RPMI7951 (cell line): ENCODE data around the gene CR2. TPM values are rescaled to one million over a fixed set of nuclear protein-coding genes. Genes with fewer than 3 reads are reported as not detected.
"Not testable (repeated sequence)": the region's sequence is repeated elsewhere in the genome, so short reads cannot be mapped to it uniquely, and the experiment has no call there.

Experiments
- DNase-seq: peaks from one replicate; pipeline ENCODE4 v3.0.0-alpha.2; 2012; ENCODE audit warnings: low read depth
- total RNA-seq: library from RNA; depleted of rRNA; stranded (reverse); fragments of >200 nt; shearing (Covaris generic); gene quantifications from 2 replicates; pipeline ENCODE4 v1.2.3, GENCODE V29; 2014

CR2 gene
- total RNA-seq, 1 experiment from 2014 or later = not detected

- no peak for DNase-seq
Observed at GRCh38 chr1:207444514-207445217, 9.5 kb upstream of the CR2 start.

GRCh38 chr1:207453710-207454045 lies 450 bp upstream of the CR2 start:
- DNase-seq = no peak

GRCh38 chr1:207455183-207455754 lies 1.1 kb downstream of the CR2 start:
- no peak for DNase-seq

GRCh38 chr1:207458414-207458813 lies 4.3 kb downstream of the CR2 start:
- no peak for DNase-seq

- no peak for DNase-seq
Observed at GRCh38 chr1:207459008-207459407, 4.9 kb downstream of the CR2 start.

GRCh38 chr1:207461649-207462048 lies 7.5 kb downstream of the CR2 start:
- no peak for DNase-seq

DNA sequence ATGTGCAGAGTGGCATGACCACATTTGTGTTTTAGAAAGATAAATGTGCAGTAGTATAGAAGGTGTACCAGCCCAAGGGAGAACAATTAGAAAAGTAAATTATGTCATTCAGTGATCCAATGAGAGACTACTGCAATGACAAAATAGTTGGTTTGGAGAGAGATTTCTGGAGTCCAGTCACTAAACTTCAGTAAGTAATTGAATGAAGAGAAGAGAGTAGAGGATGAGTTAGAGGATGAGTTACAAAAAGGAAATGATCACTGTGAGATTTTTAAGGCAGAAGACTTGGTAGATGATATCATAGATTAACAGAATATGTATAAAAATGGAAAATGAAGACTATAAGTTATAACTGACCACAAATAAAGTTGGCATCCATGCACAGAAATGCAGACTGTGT lies 8.4 kb downstream of the CR2 start:
- no peak for DNase-seq

DNA sequence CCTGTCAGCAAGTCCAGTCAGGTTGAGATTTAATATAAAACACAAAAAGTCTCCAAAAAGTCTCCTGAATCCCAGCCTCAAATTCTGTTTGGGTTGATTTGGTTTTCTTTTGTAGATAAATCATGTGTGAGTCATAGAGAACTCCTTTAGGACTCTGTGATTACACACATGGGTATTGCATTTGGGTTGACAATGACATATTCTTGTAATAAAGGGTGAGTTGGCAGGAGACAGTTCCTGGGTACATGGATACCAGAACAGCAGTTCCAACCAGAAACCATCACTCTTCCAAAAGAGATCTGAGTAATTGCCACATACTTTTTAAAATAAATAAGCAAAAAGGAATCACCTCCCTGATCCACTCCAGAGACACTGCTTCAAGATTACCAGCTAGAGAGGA lies 8.9 kb downstream of the CR2 start:
- DNase-seq = peak; percentile 12

GRCh38 chr1:207463571-207463970 lies 9.4 kb downstream of the CR2 start:
- DNase-seq = no peak

GRCh38 chr1:207470927-207471326 lies 16.8 kb downstream of the CR2 start:
- no peak for DNase-seq

- DNase-seq = no peak
Observed at GRCh38 chr1:207474210-207474609, 20.1 kb downstream of the CR2 start.

GRCh38 chr1:207486198-207486597 lies 32.1 kb downstream of the CR2 start:
- no peak for DNase-seq

DNA sequence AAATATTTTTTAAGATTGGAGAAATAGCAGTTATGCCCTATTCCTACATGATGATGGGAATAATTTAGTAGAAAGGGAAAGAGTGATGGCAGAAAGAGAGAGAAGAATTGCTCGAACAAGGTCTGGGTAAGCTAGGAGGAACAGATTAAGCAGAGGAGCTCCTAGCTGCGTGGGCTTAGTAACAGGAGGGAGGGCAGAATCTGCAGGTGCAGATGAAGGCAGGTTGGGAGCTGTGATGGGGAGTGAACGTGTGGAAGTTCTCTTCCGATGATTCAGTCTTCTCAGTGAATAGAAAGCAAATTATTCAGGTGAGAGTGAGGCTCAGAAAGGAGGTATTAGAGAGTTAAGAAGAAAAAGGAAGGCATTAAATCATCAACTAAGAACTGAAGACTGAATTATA lies 33.5 kb downstream of the CR2 start:
- no peak for DNase-seq

GRCh38 chr1:207493212-207493611 lies 39.1 kb downstream of the CR2 start:
- DNase-seq = no peak

DNA sequence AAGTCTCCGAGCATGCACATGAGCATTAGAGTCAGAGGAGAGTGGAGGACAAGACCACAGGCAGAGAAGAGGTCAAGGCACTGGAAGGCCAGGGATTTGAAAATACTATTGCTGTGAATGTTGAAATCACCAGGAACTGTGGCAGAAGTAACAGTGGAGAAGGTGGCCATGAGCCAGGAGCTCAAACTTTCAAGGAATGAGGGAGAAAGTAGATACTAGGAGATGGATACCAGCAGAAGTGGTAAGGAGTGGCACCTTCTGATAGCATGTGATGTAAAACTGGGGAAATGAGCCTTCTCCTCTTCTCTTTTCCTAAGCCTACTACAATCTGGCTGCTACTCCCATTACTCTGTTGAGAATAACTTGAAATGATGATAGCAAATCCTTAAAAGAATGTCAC lies 40.0 kb downstream of the CR2 start:
- no peak for DNase-seq

- not testable (repeated sequence) for DNase-seq
Observed at GRCh38 chr1:207495281-207495680, 41.2 kb downstream of the CR2 start.

DNA sequence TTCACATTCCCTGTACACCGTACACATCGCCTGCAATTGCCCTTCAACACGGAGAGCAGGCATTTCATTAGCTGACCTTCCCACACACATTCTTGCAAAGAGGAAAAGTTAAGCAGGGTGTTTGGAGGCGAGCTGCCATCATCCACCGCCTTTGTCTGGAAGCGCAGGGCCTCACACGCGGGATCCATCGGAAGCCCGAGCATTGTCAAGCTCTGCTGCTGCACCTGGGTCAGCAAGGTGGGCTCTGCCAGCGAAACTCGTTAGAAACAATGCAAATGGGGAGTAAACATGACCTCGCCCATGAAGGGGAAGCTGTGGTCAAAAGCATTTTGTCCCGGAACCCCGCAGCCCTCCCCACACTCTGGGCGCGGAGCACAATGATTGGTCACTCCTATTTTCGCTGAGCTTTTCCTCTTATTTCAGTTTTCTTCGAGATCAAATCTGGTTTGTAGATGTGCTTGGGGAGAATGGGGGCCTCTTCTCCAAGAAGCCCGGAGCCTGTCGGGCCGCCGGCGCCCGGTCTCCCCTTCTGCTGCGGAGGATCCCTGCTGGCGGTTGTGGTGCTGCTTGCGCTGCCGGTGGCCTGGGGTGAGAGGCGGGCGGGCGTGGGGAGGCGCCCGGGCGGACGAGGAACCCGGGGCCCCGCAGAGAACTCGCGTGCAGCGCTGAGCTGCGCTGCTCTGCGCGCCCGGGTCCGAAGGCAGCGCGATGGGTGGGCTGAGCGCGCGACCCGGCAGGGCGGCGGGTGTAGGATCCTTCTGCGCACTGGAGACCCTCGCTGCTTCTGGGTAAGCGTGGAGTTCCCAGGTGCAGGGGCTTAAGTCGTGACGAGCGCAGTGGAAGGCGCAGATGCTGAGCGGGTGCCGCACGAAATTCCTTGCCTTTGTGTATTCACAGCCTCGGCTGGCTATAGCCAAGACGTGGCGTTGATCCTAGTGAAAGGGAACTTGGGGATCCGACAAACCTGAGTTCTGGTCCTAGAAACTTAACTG lies 42.0 kb downstream of the CR2 start, which contains the start of gene CR1:
TSS of gene CR1 (plus strand) at position 357 of the 992 bp plus-strand sequence. CDS start at position 468, 111 bp downstream.
- DNase-seq = no peak

DNA sequence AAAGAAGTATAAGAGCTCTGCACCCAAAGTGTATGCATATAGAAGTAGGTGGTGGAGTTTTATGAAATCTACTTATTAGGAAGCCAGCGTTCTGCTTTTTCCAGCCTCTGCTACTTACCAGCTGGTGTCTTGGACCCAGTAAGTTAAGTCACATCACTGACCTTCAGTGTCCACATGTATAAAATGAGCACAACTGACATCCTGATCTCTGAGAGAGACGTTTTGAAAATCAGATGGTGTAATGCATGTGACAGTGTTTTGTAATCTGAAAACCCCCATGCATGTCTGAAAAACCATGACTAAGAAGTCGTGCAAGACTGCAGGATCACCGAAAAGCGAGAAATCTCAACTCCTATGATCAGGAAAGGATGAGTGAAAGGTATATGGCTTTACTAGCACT lies 43.8 kb downstream of the CR2 start:
- DNase-seq = no peak

GRCh38 chr1:207499573-207499972 lies 45.4 kb downstream of the CR2 start:
- peak; percentile 54 for DNase-seq

DNA sequence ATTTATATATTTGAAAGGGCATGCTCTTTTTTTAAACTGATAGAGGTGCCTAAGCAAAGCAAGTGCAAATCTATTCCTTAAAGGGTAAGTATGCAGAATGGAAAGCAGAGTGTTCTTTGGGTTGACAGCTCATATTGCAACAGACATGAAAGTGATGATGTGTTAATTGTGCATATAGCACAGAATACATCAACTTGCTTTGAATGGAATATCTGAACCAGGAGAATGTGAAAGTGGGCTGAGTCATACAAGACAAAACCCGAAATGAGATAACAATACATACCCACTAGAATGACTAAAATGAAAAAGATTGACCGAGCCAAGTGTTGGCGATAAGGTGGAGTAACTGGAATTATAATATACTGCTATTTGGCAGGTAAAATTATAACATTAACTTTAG lies 46.2 kb downstream of the CR2 start:
- no peak for DNase-seq

- no peak for DNase-seq
Observed at GRCh38 chr1:207501071-207501470, 46.9 kb downstream of the CR2 start.

GRCh38 chr1:207502726-207503125 lies 48.6 kb downstream of the CR2 start:
- no peak for DNase-seq

- no peak for DNase-seq
Observed at GRCh38 chr1:207503950-207504349, 49.8 kb downstream of the CR2 start.
